Cardiac fibroblast (primary cell): ENCODE results near the gene VEGFC.
A peak's percentile ranks its signal among the peaks of the same experiment; 100 is the strongest.

Source experiments
- DNase-seq, 2 donors: peaks; one replicate each; pipeline versions ENCODE4 v3.0.0 to v3.0.0-alpha.2; 2010; ENCODE audit warnings: low read depth in 2 of 2
- H3K4me3 ChIP-seq, 2 donors: replicated peaks in 1 of 2; 1 replicate in 1 of 2; 2 replicates in 1 of 2; pipeline ENCODE4 v1.5.1; 2011; ENCODE audit warnings: low read depth in 2 of 2, low read length in 2 of 2, mild to moderate bottlenecking in 2 of 2, moderate library complexity in 1 of 2
- TF ChIP-seq, protein P1 (sequence below): IDR thresholded peaks from one replicate; pipeline ENCODE4 v1.5.1; 2011; ENCODE audit warnings: low read depth, mild to moderate bottlenecking, low read length, inconsistent platforms

The VEGFC gene

DNA sequence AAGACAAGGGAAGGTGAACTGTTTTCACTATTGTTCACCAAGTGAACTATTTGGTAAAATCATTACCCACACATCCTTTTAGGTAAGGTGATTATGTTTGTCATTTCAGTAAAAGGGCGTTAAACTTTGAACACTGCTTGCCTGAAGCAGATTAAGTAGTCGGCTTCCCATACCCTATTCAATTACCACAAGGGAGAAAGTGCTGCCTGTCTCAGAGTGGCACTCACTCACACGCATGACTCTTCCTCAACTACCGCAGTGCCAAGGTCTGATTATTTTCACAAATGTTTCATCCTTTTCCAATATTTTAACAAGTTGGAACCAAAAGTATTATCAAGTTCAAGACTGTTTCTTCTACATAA, 11.0 kb downstream of the VEGFC start:
- DNase-seq: no peak
- TF ChIP-seq, protein P1, sequence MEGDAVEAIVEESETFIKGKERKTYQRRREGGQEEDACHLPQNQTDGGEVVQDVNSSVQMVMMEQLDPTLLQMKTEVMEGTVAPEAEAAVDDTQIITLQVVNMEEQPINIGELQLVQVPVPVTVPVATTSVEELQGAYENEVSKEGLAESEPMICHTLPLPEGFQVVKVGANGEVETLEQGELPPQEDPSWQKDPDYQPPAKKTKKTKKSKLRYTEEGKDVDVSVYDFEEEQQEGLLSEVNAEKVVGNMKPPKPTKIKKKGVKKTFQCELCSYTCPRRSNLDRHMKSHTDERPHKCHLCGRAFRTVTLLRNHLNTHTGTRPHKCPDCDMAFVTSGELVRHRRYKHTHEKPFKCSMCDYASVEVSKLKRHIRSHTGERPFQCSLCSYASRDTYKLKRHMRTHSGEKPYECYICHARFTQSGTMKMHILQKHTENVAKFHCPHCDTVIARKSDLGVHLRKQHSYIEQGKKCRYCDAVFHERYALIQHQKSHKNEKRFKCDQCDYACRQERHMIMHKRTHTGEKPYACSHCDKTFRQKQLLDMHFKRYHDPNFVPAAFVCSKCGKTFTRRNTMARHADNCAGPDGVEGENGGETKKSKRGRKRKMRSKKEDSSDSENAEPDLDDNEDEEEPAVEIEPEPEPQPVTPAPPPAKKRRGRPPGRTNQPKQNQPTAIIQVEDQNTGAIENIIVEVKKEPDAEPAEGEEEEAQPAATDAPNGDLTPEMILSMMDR: no peak
- no peak overlapping the region for H3K4me3 ChIP-seq

GRCh38 chr4:176780995-176781738, 11.6 kb downstream of the VEGFC start:
- DNase-seq: peak; percentile 46 to 58
- no peak overlapping the region for H3K4me3 ChIP-seq
- TF ChIP-seq, protein P1: no peak

DNA sequence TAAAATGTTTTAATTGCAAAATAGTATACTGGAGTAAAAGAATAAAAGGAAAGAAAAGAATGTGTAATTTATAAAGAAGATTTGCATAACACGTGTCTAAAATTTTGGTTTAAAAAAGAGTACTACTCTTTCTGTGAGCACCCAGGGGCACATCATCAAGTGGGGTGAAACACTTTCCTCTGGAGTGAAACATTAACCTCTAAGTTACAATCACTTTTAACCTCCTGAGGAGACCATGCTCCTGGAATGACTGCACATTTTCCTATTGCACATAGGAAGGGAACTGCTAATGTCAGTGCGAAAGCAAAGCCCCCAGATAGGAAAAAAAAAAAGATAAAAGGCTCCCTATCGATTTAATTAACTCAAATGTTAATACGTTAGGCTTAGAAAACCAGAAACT, 13.3 kb downstream of the VEGFC start:
- no peak for DNase-seq
- H3K4me3 ChIP-seq: no peak overlapping the region
- TF ChIP-seq, protein P1: no peak

DNA sequence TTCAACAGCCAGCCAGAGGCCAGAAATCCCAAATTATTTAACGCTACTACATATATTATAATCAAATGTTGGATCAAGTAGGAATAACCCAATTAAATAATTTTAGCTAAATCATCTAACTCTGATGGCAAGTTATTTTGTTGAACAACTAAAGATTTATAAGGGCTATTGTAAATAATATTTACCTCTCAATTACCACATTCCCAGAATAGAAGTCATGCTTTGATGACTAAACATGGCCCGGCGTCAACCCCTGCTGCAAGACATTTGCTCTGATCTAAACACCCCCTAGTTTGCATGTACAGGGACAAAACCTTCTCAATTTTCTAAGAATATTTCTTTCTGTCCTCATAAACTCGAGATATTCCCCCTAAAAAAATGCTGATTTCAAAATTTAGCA, 14.2 kb downstream of the VEGFC start:
- H3K4me3 ChIP-seq: no peak overlapping the region
- DNase-seq: peak; percentile 65 to 86
- TF ChIP-seq, protein P1: no peak

- H3K4me3 ChIP-seq: no peak overlapping the region
- peak; percentile 79 to 89 for DNase-seq
- TF ChIP-seq, protein P1: no peak
These were observed 14.7 kb downstream of the VEGFC start for GRCh38 chr4:176778063-176778462.

DNA sequence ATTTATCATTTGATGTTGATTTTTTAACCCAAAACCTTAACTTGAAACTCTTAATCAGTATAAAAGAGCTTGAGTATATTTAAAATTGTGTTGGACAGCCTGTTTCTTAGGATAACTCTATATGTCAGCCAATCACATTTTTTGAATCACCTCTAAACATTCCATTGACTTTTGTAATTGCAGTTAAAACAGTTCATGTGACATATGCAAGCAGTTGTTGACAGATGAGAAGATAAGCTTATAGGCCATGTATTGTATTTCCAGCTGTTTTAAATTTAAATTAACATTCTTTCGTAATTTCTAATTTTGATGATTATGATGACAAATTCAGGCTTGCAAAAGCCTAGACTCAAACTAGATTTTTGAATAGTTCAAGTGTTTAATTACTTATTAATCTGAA, 17.4 kb downstream of the VEGFC start:
- TF ChIP-seq, protein P1: no peak
- H3K4me3 ChIP-seq: no peak overlapping the region
- DNase-seq: peak in 1 of 2 donors; percentile 43

GRCh38 chr4:176774852-176775251, 17.9 kb downstream of the VEGFC start:
- no peak overlapping the region for H3K4me3 ChIP-seq
- no peak for DNase-seq
- TF ChIP-seq, protein P1: no peak
